Measurements from ENCODE around the gene NFE2L2.

DNA sequence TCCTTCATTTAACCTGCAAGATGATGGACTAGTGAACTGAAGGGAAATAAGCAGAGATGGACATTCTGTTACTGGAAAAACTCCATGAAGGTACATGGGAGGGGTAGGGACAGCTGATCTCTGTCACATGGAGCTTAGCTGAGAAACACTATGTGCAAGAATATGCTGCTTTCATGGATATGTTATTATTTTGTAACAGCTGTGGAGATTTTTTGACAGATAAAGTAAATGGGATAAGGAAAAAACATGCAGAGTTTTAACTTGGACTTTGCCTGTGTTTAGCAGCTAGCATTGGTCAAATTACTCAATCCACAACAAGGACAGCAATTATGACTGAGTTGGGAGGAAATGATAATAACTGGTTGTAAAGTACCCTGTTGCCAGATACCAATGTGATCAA lies 80.7 kb downstream of the NFE2L2 start:
- TF ChIP-seq, protein P1, sequence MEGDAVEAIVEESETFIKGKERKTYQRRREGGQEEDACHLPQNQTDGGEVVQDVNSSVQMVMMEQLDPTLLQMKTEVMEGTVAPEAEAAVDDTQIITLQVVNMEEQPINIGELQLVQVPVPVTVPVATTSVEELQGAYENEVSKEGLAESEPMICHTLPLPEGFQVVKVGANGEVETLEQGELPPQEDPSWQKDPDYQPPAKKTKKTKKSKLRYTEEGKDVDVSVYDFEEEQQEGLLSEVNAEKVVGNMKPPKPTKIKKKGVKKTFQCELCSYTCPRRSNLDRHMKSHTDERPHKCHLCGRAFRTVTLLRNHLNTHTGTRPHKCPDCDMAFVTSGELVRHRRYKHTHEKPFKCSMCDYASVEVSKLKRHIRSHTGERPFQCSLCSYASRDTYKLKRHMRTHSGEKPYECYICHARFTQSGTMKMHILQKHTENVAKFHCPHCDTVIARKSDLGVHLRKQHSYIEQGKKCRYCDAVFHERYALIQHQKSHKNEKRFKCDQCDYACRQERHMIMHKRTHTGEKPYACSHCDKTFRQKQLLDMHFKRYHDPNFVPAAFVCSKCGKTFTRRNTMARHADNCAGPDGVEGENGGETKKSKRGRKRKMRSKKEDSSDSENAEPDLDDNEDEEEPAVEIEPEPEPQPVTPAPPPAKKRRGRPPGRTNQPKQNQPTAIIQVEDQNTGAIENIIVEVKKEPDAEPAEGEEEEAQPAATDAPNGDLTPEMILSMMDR (IDR thresholded peaks at IDR 0.05; ENCODE audit: low read depth, low read length), result no peak
- TF ChIP-seq EZH2phosphoT487 (IDR thresholded peaks at IDR 0.05; ENCODE audit: low read depth), result no peak
